ENCODE data around the gene TENM4. TPM values are rescaled to one million over a fixed set of nuclear protein-coding genes. Genes with fewer than 3 reads are reported as not detected.

The TENM4 gene
- total and polyA plus RNA-seq, 4 donors, result 0.02 to 0.33 (median 0.14) TPM

GRCh38 chr11:78853521-78853920 is 587.3 kb downstream of the TENM4 start:
- Histone ChIP-seq H3K27me3 (ENCODE audit: control insufficient read depth in 4 of 4, insufficient read depth in 4 of 4, low read length in 3 of 4) (no peaks in the 10 kb centered on the region), H3K9me3 (ENCODE audit: control insufficient read depth in 4 of 4, low read length in 3 of 4) (no peaks in the 10 kb centered on the region), H3K9ac (ENCODE audit: low read depth in 1 of 2, low read length in 2 of 2) (no peak overlapping the region), H3K27ac (ENCODE audit: low read depth in 1 of 2, low read length in 2 of 2) (no peak overlapping the region), H3K4me3 (ENCODE audit: low read depth in 1 of 3, low read length in 3 of 3) (no peak overlapping the region), H3K36me3 (ENCODE audit: control insufficient read depth in 4 of 4, insufficient read depth in 3 of 4, low read depth in 1 of 4, low read length in 3 of 4) (no peaks in the 10 kb centered on the region), H3K4me1 (ENCODE audit: control insufficient read depth in 4 of 4, insufficient read depth in 4 of 4, low read length in 3 of 4) (no peaks in the 10 kb centered on the region)
- no peak for DNase-seq (ENCODE audit: low spot score)
- TF ChIP-seq, protein P1, sequence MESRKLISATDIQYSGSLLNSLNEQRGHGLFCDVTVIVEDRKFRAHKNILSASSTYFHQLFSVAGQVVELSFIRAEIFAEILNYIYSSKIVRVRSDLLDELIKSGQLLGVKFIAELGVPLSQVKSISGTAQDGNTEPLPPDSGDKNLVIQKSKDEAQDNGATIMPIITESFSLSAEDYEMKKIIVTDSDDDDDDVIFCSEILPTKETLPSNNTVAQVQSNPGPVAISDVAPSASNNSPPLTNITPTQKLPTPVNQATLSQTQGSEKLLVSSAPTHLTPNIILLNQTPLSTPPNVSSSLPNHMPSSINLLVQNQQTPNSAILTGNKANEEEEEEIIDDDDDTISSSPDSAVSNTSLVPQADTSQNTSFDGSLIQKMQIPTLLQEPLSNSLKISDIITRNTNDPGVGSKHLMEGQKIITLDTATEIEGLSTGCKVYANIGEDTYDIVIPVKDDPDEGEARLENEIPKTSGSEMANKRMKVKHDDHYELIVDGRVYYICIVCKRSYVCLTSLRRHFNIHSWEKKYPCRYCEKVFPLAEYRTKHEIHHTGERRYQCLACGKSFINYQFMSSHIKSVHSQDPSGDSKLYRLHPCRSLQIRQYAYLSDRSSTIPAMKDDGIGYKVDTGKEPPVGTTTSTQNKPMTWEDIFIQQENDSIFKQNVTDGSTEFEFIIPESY (IDR thresholded peaks at IDR 0.05), result no peak
- no peak for TF ChIP-seq GABPA (IDR thresholded peaks at IDR 0.05 in 1 of 2, conservative IDR thresholded peaks at IDR 0.05 in 1 of 2)
- TF ChIP-seq HNF4A (conservative IDR thresholded peaks at IDR 0.05), result no peak
- TF ChIP-seq TAF1 (conservative IDR thresholded peaks at IDR 0.05), result no peak
- TF ChIP-seq CTCF (IDR thresholded peaks at IDR 0.05; ENCODE audit: low read depth, low read length, missing input control), result no peak
- TF ChIP-seq FOXA2 (IDR thresholded peaks at IDR 0.05), result no peak
- TF ChIP-seq MAX (IDR thresholded peaks at IDR 0.05), result no peak
- TF ChIP-seq, protein P2, sequence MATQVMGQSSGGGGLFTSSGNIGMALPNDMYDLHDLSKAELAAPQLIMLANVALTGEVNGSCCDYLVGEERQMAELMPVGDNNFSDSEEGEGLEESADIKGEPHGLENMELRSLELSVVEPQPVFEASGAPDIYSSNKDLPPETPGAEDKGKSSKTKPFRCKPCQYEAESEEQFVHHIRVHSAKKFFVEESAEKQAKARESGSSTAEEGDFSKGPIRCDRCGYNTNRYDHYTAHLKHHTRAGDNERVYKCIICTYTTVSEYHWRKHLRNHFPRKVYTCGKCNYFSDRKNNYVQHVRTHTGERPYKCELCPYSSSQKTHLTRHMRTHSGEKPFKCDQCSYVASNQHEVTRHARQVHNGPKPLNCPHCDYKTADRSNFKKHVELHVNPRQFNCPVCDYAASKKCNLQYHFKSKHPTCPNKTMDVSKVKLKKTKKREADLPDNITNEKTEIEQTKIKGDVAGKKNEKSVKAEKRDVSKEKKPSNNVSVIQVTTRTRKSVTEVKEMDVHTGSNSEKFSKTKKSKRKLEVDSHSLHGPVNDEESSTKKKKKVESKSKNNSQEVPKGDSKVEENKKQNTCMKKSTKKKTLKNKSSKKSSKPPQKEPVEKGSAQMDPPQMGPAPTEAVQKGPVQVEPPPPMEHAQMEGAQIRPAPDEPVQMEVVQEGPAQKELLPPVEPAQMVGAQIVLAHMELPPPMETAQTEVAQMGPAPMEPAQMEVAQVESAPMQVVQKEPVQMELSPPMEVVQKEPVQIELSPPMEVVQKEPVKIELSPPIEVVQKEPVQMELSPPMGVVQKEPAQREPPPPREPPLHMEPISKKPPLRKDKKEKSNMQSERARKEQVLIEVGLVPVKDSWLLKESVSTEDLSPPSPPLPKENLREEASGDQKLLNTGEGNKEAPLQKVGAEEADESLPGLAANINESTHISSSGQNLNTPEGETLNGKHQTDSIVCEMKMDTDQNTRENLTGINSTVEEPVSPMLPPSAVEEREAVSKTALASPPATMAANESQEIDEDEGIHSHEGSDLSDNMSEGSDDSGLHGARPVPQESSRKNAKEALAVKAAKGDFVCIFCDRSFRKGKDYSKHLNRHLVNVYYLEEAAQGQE (IDR thresholded peaks at IDR 0.05), result no peak
- no peak for TF ChIP-seq RAD21 (IDR thresholded peaks at IDR 0.05)
- TF ChIP-seq JUND (IDR thresholded peaks at IDR 0.05), result no peak
- TF ChIP-seq YY1 (IDR thresholded peaks at IDR 0.05), result no peak
- no peak for TF ChIP-seq EGR1 (IDR thresholded peaks at IDR 0.05; ENCODE audit: low read depth in 2 of 2)
- TF ChIP-seq NR2F2 (IDR thresholded peaks at IDR 0.05), result no peak
- TF ChIP-seq SP1 (IDR thresholded peaks at IDR 0.05), result no peak
- TF ChIP-seq RXRA (IDR thresholded peaks at IDR 0.05), result no peak
- no peak for TF ChIP-seq HNF4G (IDR thresholded peaks at IDR 0.05)
- TF ChIP-seq FOXA1 (IDR thresholded peaks at IDR 0.05), result no peak
- TF ChIP-seq ATF3 (IDR thresholded peaks at IDR 0.05), result no peak
- 93% methylated on average over 3 of the region's 3 CpGs for WGBS
